ENCODE data around the gene PLD2. TPM values are rescaled to one million over a fixed set of nuclear protein-coding genes. Genes with fewer than 3 reads are reported as not detected.
A peak's percentile ranks its signal among the peaks of the same experiment; 100 is the strongest.

The PLD2 gene
- total RNA-seq, 4 donors from 2014 or later: 13.9 to 81.9 (median 18.9) TPM

- Histone ChIP-seq H3K36me3 (no peaks in the 10 kb centered on the region), H3K4me3 (peak overlapping the region in 3 of 4 donors; percentile 49 to 73 (median 68)), H3K27me3 (peaks cover 7% of the 10 kb centered on the region), H3K27ac (peak overlapping the region; percentile 95 to 99 (median 98)), H3K9me3 (no peaks in the 10 kb centered on the region), H3K4me1 (peaks cover 11 to 39% (median 34%) of the 10 kb centered on the region in 4 donors)
- no peak for TF ChIP-seq POLR2A (IDR thresholded peaks at IDR 0.05)
- no peak for TF ChIP-seq POLR2AphosphoS5 (IDR thresholded peaks at IDR 0.05)
- DNase-seq: no peak
- 44 to 54% methylated on average over 6 to 7 of the region's 7 CpGs for WGBS, 2 donors (ENCODE audit: low coverage in 1 of 2)
- in situ Hi-C loops (cut with MboI; ENCODE audit: low pct_ligation_motif_present in 1 of 4, low pct_unique_long_range_greater_than_20kb in 1 of 4, low sequenced_read_pairs in 3 of 4) (loop anchor here in 2 of 4 donors (25.0 kb wide), 1 partner anchor 97 kb away; the partner anchor contains the start of gene C17orf107 (in 2 of the 2)), intact Hi-C loops (cut with DNase I; ENCODE audit: low total_unique reads) (no loop called here)
Observed at GRCh38 chr17:4790705-4791088, 16.3 kb upstream of the PLD2 start.

DNA sequence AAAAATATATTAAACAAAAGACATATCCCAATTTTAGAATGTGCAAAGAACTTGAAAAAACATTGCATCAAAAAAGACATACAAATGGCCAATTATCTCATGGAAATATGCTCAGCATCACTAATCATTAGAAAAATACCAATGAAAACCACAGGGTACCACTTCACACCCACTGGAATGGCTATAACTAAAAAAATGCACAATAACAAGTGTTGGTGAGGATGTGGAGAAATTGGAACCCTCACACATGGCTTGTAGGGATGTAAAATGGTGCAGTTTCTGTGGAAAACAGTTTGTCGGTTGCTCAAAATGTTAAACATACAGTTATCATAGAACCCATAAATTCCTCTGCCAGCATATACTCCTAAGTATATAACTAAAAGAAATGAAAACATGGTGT is 11.8 kb upstream of the PLD2 start:
- Histone ChIP-seq H3K4me1 (peaks cover 0 to 18% (median 12%) of the 10 kb centered on the region in 4 donors), H3K27ac (peak overlapping the region; percentile 79 to 84 (median 81)), H3K27me3 (no peaks in the 10 kb centered on the region), H3K9me3 (no peaks in the 10 kb centered on the region), H3K4me3 (peak overlapping the region in 2 of 4 donors; percentile 68 to 77), H3K36me3 (peaks cover 0 to 17% (median 4%) of the 10 kb centered on the region in 4 donors)
- DNase-seq: no peak
- no peak for TF ChIP-seq EP300 (IDR thresholded peaks at IDR 0.05; ENCODE audit: low read depth)
- 89 to 100% methylated on average over 1 of the region's 1 CpG for WGBS, 2 donors (ENCODE audit: low coverage in 1 of 2)
- in situ Hi-C loops (cut with MboI; ENCODE audit: low pct_ligation_motif_present in 1 of 4, low pct_unique_long_range_greater_than_20kb in 1 of 4, low sequenced_read_pairs in 3 of 4) (loop anchor here in 2 of 4 donors (25.0 kb wide), 1 partner anchor 92 kb away; the partner anchor contains the start of gene C17orf107 (in 2 of the 2)), intact Hi-C loops (cut with DNase I; ENCODE audit: low total_unique reads) (no loop called here)

GRCh38 chr17:4796552-4796920 is 10.4 kb upstream of the PLD2 start:
- WGBS, 2 donors (ENCODE audit: low coverage in 1 of 2): 0 to 1% methylated on average over 3 to 7 of the region's 7 CpGs
- H3K9me3 ChIP-seq: no peaks in the 10 kb centered on the region
- TF ChIP-seq POLR2AphosphoS5 (IDR thresholded peaks at IDR 0.05) (no peak), CTCF (IDR thresholded peaks at IDR 0.05) (no peak), EP300 (IDR thresholded peaks at IDR 0.05; ENCODE audit: low read depth) (no peak), POLR2A (IDR thresholded peaks at IDR 0.05) (no peak)
- H3K4me3 ChIP-seq: peak overlapping the region; percentile 68 to 77 (median 70)
- peaks cover 0 to 17% (median 4%) of the 10 kb centered on the region in 4 donors for H3K36me3 ChIP-seq
- intact Hi-C loops (cut with DNase I; ENCODE audit: low total_unique reads): no loop called here
- peaks cover 0 to 15% (median 10%) of the 10 kb centered on the region in 4 donors for H3K4me1 ChIP-seq
- no peaks in the 10 kb centered on the region for H3K27me3 ChIP-seq
- in situ Hi-C loops (cut with MboI; ENCODE audit: low pct_ligation_motif_present in 1 of 4, low pct_unique_long_range_greater_than_20kb in 1 of 4, low sequenced_read_pairs in 3 of 4): loop anchor here in 2 of 4 donors (25.0 kb wide), 1 partner anchor 91 kb away; the partner anchor contains the start of gene C17orf107 (in 2 of the 2)
- peak; percentile 27 for DNase-seq
- peak overlapping the region; percentile 79 to 84 (median 81) for H3K27ac ChIP-seq

DNA sequence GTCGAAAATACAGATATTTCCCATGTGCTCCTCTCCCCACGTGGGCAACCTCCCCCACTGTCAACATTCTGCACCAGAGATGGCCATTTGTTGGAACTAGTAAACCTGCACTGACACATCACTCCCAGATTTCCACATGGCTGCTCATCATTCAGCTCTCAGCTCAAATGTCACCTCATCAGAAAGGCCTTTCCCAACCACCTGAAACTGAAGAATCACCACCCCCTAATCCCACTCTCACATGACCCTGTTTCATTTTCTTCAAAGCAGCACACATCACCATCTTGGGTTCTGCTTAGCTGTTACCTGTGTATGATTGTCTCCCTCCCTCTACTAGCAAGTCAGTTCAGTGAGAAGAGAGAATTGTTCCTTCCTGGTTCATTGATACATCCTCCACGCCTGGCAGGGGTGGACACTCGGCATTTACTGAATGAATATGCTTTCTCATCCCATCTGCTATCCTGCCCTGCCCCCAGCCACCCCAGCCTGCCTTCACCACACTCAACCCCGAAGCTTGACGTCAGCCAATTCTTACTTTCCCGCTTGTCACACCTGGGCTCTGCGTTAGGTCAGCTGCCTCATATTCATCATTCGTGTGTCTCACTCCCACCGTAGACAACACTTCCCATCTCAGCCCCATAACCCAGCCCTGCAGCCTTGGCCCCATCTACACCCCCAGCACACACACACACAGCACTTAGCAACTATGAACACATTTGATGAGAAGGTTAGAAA is 6.3 kb upstream of the PLD2 start:
- no peak for DNase-seq
- WGBS, 2 donors (ENCODE audit: low coverage in 1 of 2): 80 to 84% methylated on average over 10 of the region's 10 CpGs
- TF ChIP-seq POLR2AphosphoS5 (IDR thresholded peaks at IDR 0.05) (no peak), CTCF (IDR thresholded peaks at IDR 0.05) (no peak), EP300 (IDR thresholded peaks at IDR 0.05; ENCODE audit: low read depth) (no peak), POLR2A (IDR thresholded peaks at IDR 0.05) (no peak)
- in situ Hi-C loops (cut with MboI; ENCODE audit: low pct_ligation_motif_present in 1 of 4, low pct_unique_long_range_greater_than_20kb in 1 of 4, low sequenced_read_pairs in 3 of 4): no loop called here
- Histone ChIP-seq H3K9me3 (no peaks in the 10 kb centered on the region), H3K27ac (no peak overlapping the region), H3K27me3 (no peaks in the 10 kb centered on the region), H3K4me3 (no peak overlapping the region), H3K36me3 (peaks cover 0 to 17% (median 4%) of the 10 kb centered on the region in 4 donors), H3K4me1 (peaks cover 0 to 12% (median 9%) of the 10 kb centered on the region in 4 donors)
- intact Hi-C loops (cut with DNase I; ENCODE audit: low total_unique reads): no loop called here

DNA sequence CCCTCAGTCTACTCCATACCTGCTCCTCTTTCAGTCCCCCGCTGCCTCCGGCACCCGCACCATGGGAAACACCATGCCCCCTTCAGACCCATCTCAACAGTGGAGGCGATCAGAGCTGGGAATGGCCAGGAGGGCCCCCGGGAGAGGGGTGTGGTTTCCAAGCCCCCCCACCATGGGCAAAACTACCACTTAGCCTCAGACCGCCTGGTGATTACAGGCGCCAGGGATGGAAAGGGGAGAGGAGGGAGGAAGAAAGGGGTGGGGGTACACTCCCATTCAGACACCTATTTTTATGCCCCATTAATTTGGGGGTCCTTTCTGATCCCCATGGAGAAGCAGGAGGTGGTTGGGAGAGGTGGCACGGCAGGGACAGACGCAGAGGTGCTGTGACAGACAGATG is 4.7 kb upstream of the PLD2 start, which contains the start of gene C17orf114:
Gene C17orf114, minus strand, starts transcription at position 101 of the 400 bp plus-strand sequence.
- DNase-seq: no peak
- in situ Hi-C loops (cut with MboI; ENCODE audit: low pct_ligation_motif_present in 1 of 4, low pct_unique_long_range_greater_than_20kb in 1 of 4, low sequenced_read_pairs in 3 of 4): no loop called here
- TF ChIP-seq POLR2A (IDR thresholded peaks at IDR 0.05) (no peak), CTCF (IDR thresholded peaks at IDR 0.05) (no peak), EP300 (IDR thresholded peaks at IDR 0.05; ENCODE audit: low read depth) (no peak), POLR2AphosphoS5 (IDR thresholded peaks at IDR 0.05) (no peak)
- Histone ChIP-seq H3K9me3 (no peaks in the 10 kb centered on the region), H3K4me3 (no peak within 1 kb of the TSS), H3K4me1 (peaks cover 6 to 9% (median 8%) of the 10 kb centered on the region in 4 donors), H3K27ac (no peak within 1 kb of the TSS), H3K27me3 (no peaks in the 10 kb centered on the region), H3K36me3 (peaks cover 0 to 17% (median 4%) of the 10 kb centered on the region in 4 donors)
- WGBS, 2 donors (ENCODE audit: low coverage in 1 of 2): 83% methylated on average over 9 of the region's 9 CpGs; no CpG with 5 or more reads in 1 of the 2 donors
- intact Hi-C loops (cut with DNase I; ENCODE audit: low total_unique reads): no loop called here
